Left ventricle myocardium inferior (tissue), 1 donor: ENCODE measurements around the gene PDZD2. TPM values are rescaled to one million over a fixed set of nuclear protein-coding genes. Genes with fewer than 3 reads are reported as not detected.

ENCODE experiments used
- DNase-seq: peaks from one replicate; pipeline ENCODE4 v3.0.0-alpha.2; 2020
- H3K27ac ChIP-seq: fragments of 200-600 bp; replicated peaks from 2 replicates; pipeline ENCODE4 v1.8.0; 2021
- H3K27me3 ChIP-seq: fragments of 200-600 bp; 2 replicates; pipeline ENCODE4 v1.8.0; 2021; ENCODE audit warnings: low read depth
- H3K36me3 ChIP-seq: fragments of 200-600 bp; 2 replicates; pipeline ENCODE4 v1.8.0; 2021
- H3K4me1 ChIP-seq: fragments of 200-600 bp; 2 replicates; pipeline ENCODE4 v1.8.0; 2021
- H3K4me3 ChIP-seq: fragments of 200-600 bp; 2 replicates; pipeline ENCODE4 v1.8.0; 2021; ENCODE audit warnings: mild to moderate bottlenecking, moderate library complexity
- H3K9me3 ChIP-seq: fragments of 200-600 bp; replicated peaks from 2 replicates; pipeline ENCODE4 v1.8.0; 2021
- CTCF ChIP-seq: fragments of 200-600 bp; IDR thresholded peaks from 2 replicates; pipeline ENCODE4 v1.8.0; 2021; ENCODE audit warnings: antibody characterized with exemption, mild to moderate bottlenecking, borderline replicate concordance
- intact Hi-C: fragments of 100-400 bp; cut with micrococcal nuclease; formaldehyde crosslinking; loops from one replicate; pipeline ENCODE4 v1.11.0; 2022
- total RNA-seq: library from RNA; stranded (reverse); fragmentation: NEBNext Ultra II Directional; extraction: Animal tissue kit (Norgen Biotek cat#: 25700); gene quantifications from one replicate; pipeline ENCODE4 v1.2.1, GENCODE V29; 2021
- donor health status: DM: no; HTN: yes; CAD: no; lungs with severe emphysema.

The PDZD2 gene
- total RNA-seq, 1 donor from 2014 or later = 120 TPM

DNA sequence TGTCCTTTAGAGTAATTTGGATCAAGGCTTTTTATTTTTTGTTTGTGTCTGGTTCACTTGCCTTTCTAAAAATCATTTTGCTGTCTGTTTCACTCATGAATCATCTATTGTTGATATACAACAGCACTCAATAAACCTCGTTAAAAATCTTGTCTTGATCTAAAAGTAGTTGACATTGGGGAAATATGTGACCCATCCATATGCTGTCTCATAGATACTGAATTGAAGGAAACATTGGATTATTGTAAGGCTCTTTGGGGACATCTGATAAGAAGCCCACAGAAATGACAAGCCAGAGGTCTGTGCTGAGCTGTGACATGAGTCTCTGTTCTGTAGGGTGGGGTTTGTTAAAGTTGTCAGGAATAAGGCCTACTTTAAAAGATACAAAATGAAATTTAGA, 208.0 kb downstream of the PDZD2 start:
- TF ChIP-seq CTCF = no peak
- H3K4me3 ChIP-seq = no peak overlapping the region
- intact Hi-C loops = no loop called here
- H3K4me1 ChIP-seq = peaks cover 66% of the 10 kb centered on the region
- peak overlapping the region; percentile 64 for H3K27ac ChIP-seq
- H3K36me3 ChIP-seq = no peaks in the 10 kb centered on the region
- no peaks in the 10 kb centered on the region for H3K9me3 ChIP-seq
- H3K27me3 ChIP-seq = no peaks in the 10 kb centered on the region
- DNase-seq = no peak

DNA sequence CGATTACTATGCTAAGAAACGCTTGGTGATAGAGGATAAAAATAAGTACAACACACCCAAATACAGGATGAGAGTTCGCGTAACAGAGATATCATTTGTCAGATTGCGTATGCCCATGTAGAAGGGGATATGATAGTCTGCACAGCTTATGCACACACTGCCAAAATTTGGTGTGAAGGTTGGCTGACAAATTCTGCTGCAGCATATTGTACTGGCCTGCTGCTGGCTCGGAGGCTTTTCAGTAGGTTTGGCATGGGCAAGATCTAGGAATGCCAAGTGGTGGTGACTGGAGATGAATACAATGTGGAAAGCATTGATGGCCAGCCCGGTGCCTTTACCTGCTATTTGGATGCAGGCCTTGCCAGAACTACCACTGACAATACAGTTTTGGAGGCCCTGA, 208.4 kb downstream of the PDZD2 start:
- peak overlapping the region; percentile 64 for H3K27ac ChIP-seq
- intact Hi-C loops = no loop called here
- no peaks in the 10 kb centered on the region for H3K36me3 ChIP-seq
- H3K27me3 ChIP-seq = no peaks in the 10 kb centered on the region
- H3K9me3 ChIP-seq = no peaks in the 10 kb centered on the region
- no peak for TF ChIP-seq CTCF
- peaks cover 66% of the 10 kb centered on the region for H3K4me1 ChIP-seq
- peak; percentile 37 for DNase-seq
- no peak overlapping the region for H3K4me3 ChIP-seq

GRCh38 chr5:31850981-31851689, 212.2 kb downstream of the PDZD2 start:
- no peaks in the 10 kb centered on the region for H3K9me3 ChIP-seq
- H3K4me3 ChIP-seq = no peak overlapping the region
- intact Hi-C loops = no loop called here
- peaks cover 82% of the 10 kb centered on the region for H3K4me1 ChIP-seq
- TF ChIP-seq CTCF = no peak
- no peak for DNase-seq
- peak overlapping the region; percentile 45 for H3K27ac ChIP-seq
- peaks cover 2% of the 10 kb centered on the region for H3K36me3 ChIP-seq
- no peaks in the 10 kb centered on the region for H3K27me3 ChIP-seq

GRCh38 chr5:31853398-31854135, 214.6 kb downstream of the PDZD2 start:
- intact Hi-C loops = no loop called here
- Histone ChIP-seq H3K27me3 (no peaks in the 10 kb centered on the region), H3K9me3 (peaks cover 2% of the 10 kb centered on the region), H3K27ac (peak overlapping the region; percentile 91), H3K4me3 (peak overlapping the region; percentile 79), H3K4me1 (peaks cover 63% of the 10 kb centered on the region), H3K36me3 (peaks cover 23% of the 10 kb centered on the region)
- no peak for TF ChIP-seq CTCF
- DNase-seq = no peak

GRCh38 chr5:31854181-31855133, 215.5 kb downstream of the PDZD2 start:
- Histone ChIP-seq H3K9me3 (peaks cover 11% of the 10 kb centered on the region), H3K4me3 (peak overlapping the region; percentile 79), H3K27me3 (no peaks in the 10 kb centered on the region), H3K27ac (peak overlapping the region; percentile 91), H3K4me1 (peaks cover 54% of the 10 kb centered on the region), H3K36me3 (peaks cover 32% of the 10 kb centered on the region)
- peak; percentile 54 for DNase-seq
- no peak for TF ChIP-seq CTCF
- intact Hi-C loops = no loop called here
